ENCODE data around the gene RPS6KA5. TPM values are rescaled to one million over a fixed set of nuclear protein-coding genes. Genes with fewer than 3 reads are reported as not detected.
"Not testable (repeated sequence)": the region's sequence is repeated elsewhere in the genome, so short reads cannot be mapped to it uniquely, and the experiment has no call there.

Gene RPS6KA5
- polyA plus RNA-seq, 1 experiment = 0.22 TPM

DNA sequence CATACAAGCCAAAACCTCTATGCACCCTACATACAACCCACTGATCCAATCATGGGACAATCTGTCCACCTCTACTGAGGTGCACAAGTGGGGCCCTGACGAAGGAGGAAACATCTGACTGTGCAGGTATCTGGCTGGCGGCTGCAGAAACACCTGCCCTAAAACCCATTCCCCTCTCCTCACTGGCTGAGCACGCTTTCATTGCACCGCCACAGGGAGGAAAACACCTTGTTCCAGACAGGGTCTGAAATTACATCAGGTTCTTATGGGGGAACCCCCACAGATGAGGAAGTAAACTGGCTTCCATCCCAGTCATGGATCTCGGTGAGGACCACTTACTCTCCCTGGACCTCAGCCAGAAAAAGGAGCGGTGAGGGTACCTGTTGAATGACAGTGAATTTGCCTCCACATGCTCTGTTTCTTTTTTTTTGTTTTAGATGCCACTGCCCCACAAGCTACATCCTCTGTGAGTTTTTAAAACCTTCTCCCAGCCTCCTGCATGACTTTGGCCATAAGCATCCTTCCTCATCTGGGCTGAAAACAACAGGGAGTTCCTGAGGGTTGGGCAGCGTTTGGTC, 29.6 kb upstream of the RPS6KA5 start:
- POLR2A ChIA-PET = no interaction called here
- no peak overlapping the region for H3K4me3 ChIP-seq (ENCODE audit: low read depth, low read length)
- peaks cover 8% of the 10 kb centered on the region for H3K27me3 ChIP-seq (ENCODE audit: control insufficient read depth, insufficient read depth, low read length)
- CTCF ChIA-PET = interaction anchor here (0.6 kb wide), 1 partner anchor 265 kb away, joined by 3 read pairs; no protein-coding TSS in a partner anchor
- H3K36me3 ChIP-seq (ENCODE audit: control insufficient read depth, insufficient read depth, low read length) = no peaks in the 10 kb centered on the region
- no peak for DNase-seq (ENCODE audit: low read depth)
- TF ChIP-seq, protein P1, sequence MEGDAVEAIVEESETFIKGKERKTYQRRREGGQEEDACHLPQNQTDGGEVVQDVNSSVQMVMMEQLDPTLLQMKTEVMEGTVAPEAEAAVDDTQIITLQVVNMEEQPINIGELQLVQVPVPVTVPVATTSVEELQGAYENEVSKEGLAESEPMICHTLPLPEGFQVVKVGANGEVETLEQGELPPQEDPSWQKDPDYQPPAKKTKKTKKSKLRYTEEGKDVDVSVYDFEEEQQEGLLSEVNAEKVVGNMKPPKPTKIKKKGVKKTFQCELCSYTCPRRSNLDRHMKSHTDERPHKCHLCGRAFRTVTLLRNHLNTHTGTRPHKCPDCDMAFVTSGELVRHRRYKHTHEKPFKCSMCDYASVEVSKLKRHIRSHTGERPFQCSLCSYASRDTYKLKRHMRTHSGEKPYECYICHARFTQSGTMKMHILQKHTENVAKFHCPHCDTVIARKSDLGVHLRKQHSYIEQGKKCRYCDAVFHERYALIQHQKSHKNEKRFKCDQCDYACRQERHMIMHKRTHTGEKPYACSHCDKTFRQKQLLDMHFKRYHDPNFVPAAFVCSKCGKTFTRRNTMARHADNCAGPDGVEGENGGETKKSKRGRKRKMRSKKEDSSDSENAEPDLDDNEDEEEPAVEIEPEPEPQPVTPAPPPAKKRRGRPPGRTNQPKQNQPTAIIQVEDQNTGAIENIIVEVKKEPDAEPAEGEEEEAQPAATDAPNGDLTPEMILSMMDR (IDR thresholded peaks at IDR 0.05; ENCODE audit: insufficient read depth, low read depth, low read length) = no peak

DNA sequence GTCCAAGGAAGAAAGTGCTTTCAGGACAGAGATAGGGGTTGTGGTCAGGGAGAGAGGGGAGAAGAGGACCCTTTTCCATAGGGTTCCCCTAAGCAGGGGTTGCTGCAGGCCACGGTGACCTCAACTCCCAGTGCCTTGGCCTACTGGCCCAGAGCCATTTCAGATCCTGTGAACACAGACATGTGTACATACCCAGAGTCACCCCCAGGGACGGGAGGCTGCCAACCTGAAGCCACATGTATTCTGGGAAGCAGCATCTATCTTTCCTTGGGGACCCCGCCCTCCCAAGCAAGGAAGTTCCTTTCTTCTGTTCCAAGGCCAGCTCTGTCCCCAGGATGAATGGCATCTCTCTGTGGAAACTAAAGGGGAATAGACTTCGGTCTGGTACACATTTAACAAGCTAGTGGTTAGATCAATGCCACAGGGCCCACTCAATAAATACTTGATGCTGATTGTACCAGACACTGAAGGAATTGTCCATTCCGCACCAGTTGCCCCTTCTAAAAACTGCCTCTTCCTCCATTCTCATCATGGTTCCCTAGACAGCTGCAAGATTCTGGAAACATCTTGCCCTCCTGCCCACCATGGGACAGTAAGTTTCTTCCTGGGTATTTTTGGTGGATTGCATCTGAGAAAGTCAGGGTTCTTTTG, 28.3 kb upstream of the RPS6KA5 start:
- Histone ChIP-seq H3K4me3 (ENCODE audit: low read depth, low read length) (no peak overlapping the region), H3K27me3 (ENCODE audit: control insufficient read depth, insufficient read depth, low read length) (peaks cover 8% of the 10 kb centered on the region), H3K36me3 (ENCODE audit: control insufficient read depth, insufficient read depth, low read length) (no peaks in the 10 kb centered on the region)
- DNase-seq (ENCODE audit: low read depth) = no peak
- TF ChIP-seq, protein P1 (IDR thresholded peaks at IDR 0.05; ENCODE audit: insufficient read depth, low read depth, low read length) = no peak
- ChIA-PET POLR2A (no interaction called here), CTCF (interaction anchor here (1.2 kb wide), 1 partner anchor 17 kb away, joined by 3 read pairs; no protein-coding TSS in a partner anchor)

DNA sequence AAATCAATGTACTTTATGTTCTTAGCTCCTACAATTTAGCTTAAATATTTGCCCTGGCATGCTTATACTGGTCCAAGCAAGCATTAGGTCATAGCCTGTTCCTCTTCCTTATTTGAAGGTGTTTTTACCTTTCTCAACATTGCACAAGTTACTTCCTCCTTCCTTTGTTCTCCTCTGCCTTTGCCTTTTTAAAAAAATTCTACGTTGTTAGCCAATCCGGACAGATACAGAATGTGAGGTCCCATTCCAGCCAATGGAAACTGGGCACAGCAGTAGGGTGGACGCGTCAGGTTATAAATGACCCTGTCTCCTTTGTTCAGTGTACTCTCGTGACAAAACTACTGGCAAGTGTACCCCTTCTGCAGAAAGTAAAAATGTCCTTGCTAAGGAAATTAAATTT, 27.0 kb upstream of the RPS6KA5 start:
- POLR2A ChIA-PET; DNase-seq (ENCODE audit: low read depth); H3K27me3 ChIP-seq (ENCODE audit: control insufficient read depth, insufficient read depth, low read length); H3K36me3 ChIP-seq (ENCODE audit: control insufficient read depth, insufficient read depth, low read length); H3K4me3 ChIP-seq (ENCODE audit: low read depth, low read length): not testable (repeated sequence)
- CTCF ChIA-PET = interaction anchor here (1.2 kb wide), 1 partner anchor 16 kb away, joined by 3 read pairs; no protein-coding TSS in a partner anchor

DNA sequence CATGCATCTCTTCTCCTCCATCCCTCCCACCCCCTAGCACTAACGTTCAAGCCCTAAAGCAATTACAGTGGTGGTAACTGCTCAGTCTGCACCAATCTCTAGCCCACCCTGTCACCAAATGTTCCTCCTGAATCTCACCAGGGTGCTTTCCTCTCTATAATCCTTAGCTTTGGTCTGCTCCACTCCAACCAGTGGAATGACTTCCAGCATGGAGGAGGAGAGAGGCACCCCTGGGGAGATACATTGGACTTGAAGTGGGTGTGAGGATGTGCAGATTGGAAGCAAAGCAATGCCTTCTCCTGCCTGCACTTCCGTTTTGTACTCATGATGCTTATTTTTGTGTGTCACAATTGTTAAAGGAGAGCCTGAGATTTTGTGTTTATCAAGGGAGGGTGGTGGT, 24.1 kb upstream of the RPS6KA5 start:
- Histone ChIP-seq H3K4me3 (ENCODE audit: low read depth, low read length) (no peak overlapping the region), H3K36me3 (ENCODE audit: control insufficient read depth, insufficient read depth, low read length) (no peaks in the 10 kb centered on the region), H3K27me3 (ENCODE audit: control insufficient read depth, insufficient read depth, low read length) (peaks cover 5% of the 10 kb centered on the region)
- TF ChIP-seq, protein P1 (IDR thresholded peaks at IDR 0.05; ENCODE audit: insufficient read depth, low read depth, low read length) = no peak
- DNase-seq (ENCODE audit: low read depth) = no peak
- ChIA-PET POLR2A (no interaction called here), CTCF (no interaction called here)

DNA sequence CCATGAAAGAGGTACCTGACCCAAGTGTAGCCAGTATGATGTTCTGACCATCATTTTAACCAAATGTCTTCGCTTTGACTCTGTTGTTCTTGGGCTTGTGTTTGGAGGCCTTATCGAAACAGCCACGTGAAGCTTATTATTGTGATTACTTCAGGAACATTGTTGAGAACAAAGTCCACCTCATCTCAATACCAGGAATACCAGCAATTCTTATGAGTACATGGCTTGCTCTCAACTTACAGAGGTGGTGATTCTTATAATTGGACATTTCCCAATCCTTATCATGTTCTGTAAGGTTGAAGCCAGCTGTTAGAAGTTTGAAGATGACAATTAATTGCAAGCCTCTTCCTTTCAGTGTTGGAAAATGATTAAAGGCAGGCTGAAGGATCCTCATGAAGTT, 21.8 kb upstream of the RPS6KA5 start:
- CTCF ChIA-PET = no interaction called here
- DNase-seq (ENCODE audit: low read depth) = no peak
- POLR2A ChIA-PET = no interaction called here

More for the DNA sequence above, 21.8 kb upstream of the RPS6KA5 start:
- Histone ChIP-seq H3K4me3 (ENCODE audit: low read depth, low read length) (no peak overlapping the region), H3K27me3 (ENCODE audit: control insufficient read depth, insufficient read depth, low read length) (no peaks in the 10 kb centered on the region), H3K36me3 (ENCODE audit: control insufficient read depth, insufficient read depth, low read length) (no peaks in the 10 kb centered on the region)
- TF ChIP-seq, protein P1 (IDR thresholded peaks at IDR 0.05; ENCODE audit: insufficient read depth, low read depth, low read length) = no peak
